Tibial nerve (tissue), 4 donors: ENCODE results near the gene FAM219A. TPM values are rescaled to one million over a fixed set of nuclear protein-coding genes. Genes with fewer than 3 reads are reported as not detected.

Experiments
- DNase-seq, 2 donors: peaks; one replicate each; pipeline ENCODE4 v3.0.0-alpha.2; 2019; ENCODE audit warnings: low spot score in 2 of 2
- H3K27ac ChIP-seq, 4 donors: fragments of 200-600 bp; sonication (generic) in 3 of 4; one replicate each; pipeline ENCODE4 v1.5.1; 2017 to 2019; ENCODE audit warnings: mild to moderate bottlenecking in 1 of 4
- H3K27me3 ChIP-seq, 2 donors: fragments of 200-600 bp; sonication (generic) in 1 of 2; one replicate each; pipeline versions ENCODE4 v1.5.1 to v1.6.0; 2017 to 2019
- H3K36me3 ChIP-seq, 3 donors: fragments of 200-600 bp; sonication (generic); one replicate each; pipeline ENCODE4 v1.5.1; 2018 to 2019
- H3K4me1 ChIP-seq, 4 donors: fragments of 200-600 bp; sonication (generic) in 3 of 4; one replicate each; pipeline ENCODE4 v1.5.1; 2017 to 2019
- H3K4me3 ChIP-seq, 4 donors: fragments of 200-600 bp; sonication (generic) in 3 of 4; one replicate each; pipeline ENCODE4 v1.5.1; 2017 to 2019; ENCODE audit warnings: mild to moderate bottlenecking in 1 of 4, moderate library complexity in 1 of 4
- H3K9me3 ChIP-seq, 4 donors: fragments of 200-600 bp; sonication (generic) in 3 of 4; one replicate each; pipeline ENCODE4 v1.5.1; 2017 to 2019
- CTCF ChIP-seq, 5 experiments: fragments of 200-600 bp in 3 of 5; fragments of 450-650 bp in 2 of 5; sonication (generic) in 3 of 5; IDR thresholded peaks; one replicate each; pipeline ENCODE4 v1.5.1; 2016 to 2019; ENCODE audit warnings: antibody characterized with exemption in 5 of 5, mild to moderate bottlenecking in 3 of 5, moderate library complexity in 2 of 5
- EP300 ChIP-seq, 2 donors: sonication (generic); formaldehyde crosslinking; IDR thresholded peaks; one replicate each; pipeline ENCODE4 v1.6.1; 2017; ENCODE audit warnings: antibody characterized with exemption in 2 of 2, mild to moderate bottlenecking in 1 of 2
- POLR2A ChIP-seq, 2 donors: fragments of 450-650 bp; IDR thresholded peaks; one replicate each; pipeline ENCODE4 v1.6.1; 2017; ENCODE audit warnings: antibody characterized with exemption in 2 of 2, mild to moderate bottlenecking in 2 of 2, moderate library complexity in 2 of 2
- WGBS, 2 donors: methylation state at CpG; one replicate each; pipeline ENCODE4 v1.1.5; 2018; 5-methylcytosine and 5-hydroxymethylcytosine counted together
- total RNA-seq, 4 donors: library from RNA; depleted of rRNA; stranded (reverse); fragments of >200 nt; gene quantifications; one replicate each; pipeline ENCODE4 v1.1.0, GENCODE V29; 2016

Gene FAM219A
- total RNA-seq, 4 donors from 2014 or later: 8.5 to 15.6 (median 13.6) TPM

- H3K27me3 ChIP-seq: no peaks in the 10 kb centered on the region
- H3K9me3 ChIP-seq: no peaks in the 10 kb centered on the region
- no peak overlapping the region for H3K27ac ChIP-seq
- no peak for DNase-seq
- no peak for TF ChIP-seq EP300 (IDR thresholded peaks at IDR 0.05)
- no peaks in the 10 kb centered on the region for H3K36me3 ChIP-seq
- H3K4me1 ChIP-seq: no peaks in the 10 kb centered on the region
- WGBS, 2 donors: 74 to 89% methylated on average over 1 of the region's 1 CpG
- H3K4me3 ChIP-seq: no peak overlapping the region
These were observed 19.2 kb upstream of the FAM219A start for GRCh38 chr9:34477541-34477940.

- H3K4me1 ChIP-seq: no peaks in the 10 kb centered on the region
- no peaks in the 10 kb centered on the region for H3K36me3 ChIP-seq
- H3K9me3 ChIP-seq: no peaks in the 10 kb centered on the region
- 35 to 45% methylated on average over 3 of the region's 3 CpGs for WGBS, 2 donors
- no peaks in the 10 kb centered on the region for H3K27me3 ChIP-seq
- DNase-seq: no peak
- no peak overlapping the region for H3K4me3 ChIP-seq
- H3K27ac ChIP-seq: no peak overlapping the region
- TF ChIP-seq POLR2A (IDR thresholded peaks at IDR 0.05) (no peak), EP300 (IDR thresholded peaks at IDR 0.05) (no peak), CTCF (IDR thresholded peaks at IDR 0.05) (no peak)
These were observed 16.7 kb upstream of the FAM219A start for GRCh38 chr9:34475097-34475496.

GRCh38 chr9:34465468-34465867 is 7.1 kb upstream of the FAM219A start:
- WGBS, 2 donors: 29 to 40% methylated on average over 1 of the region's 1 CpG

GRCh38 chr9:34464571-34464970 is 6.2 kb upstream of the FAM219A start:
- TF ChIP-seq EP300 (IDR thresholded peaks at IDR 0.05) (no peak), CTCF (IDR thresholded peaks at IDR 0.05) (no peak), POLR2A (IDR thresholded peaks at IDR 0.05) (no peak)
- H3K36me3 ChIP-seq: no peaks in the 10 kb centered on the region

More at GRCh38 chr9:34465468-34465867, 7.1 kb upstream of the FAM219A start:
- DNase-seq: no peak
- H3K36me3 ChIP-seq: no peaks in the 10 kb centered on the region
- no peaks in the 10 kb centered on the region for H3K27me3 ChIP-seq
- H3K4me1 ChIP-seq: no peaks in the 10 kb centered on the region
- H3K4me3 ChIP-seq: no peak overlapping the region
- TF ChIP-seq POLR2A (IDR thresholded peaks at IDR 0.05) (no peak), EP300 (IDR thresholded peaks at IDR 0.05) (no peak)
- no peak overlapping the region for H3K27ac ChIP-seq
- no peaks in the 10 kb centered on the region for H3K9me3 ChIP-seq

GRCh38 chr9:34463901-34464232 is 5.5 kb upstream of the FAM219A start:
- TF ChIP-seq POLR2A (IDR thresholded peaks at IDR 0.05) (no peak), CTCF (IDR thresholded peaks at IDR 0.05) (no peak), EP300 (IDR thresholded peaks at IDR 0.05) (no peak)
- WGBS, 2 donors: 68 to 75% methylated on average over 2 of the region's 2 CpGs
- Histone ChIP-seq H3K27ac (no peak overlapping the region), H3K27me3 (no peaks in the 10 kb centered on the region), H3K4me3 (no peak overlapping the region), H3K9me3 (no peaks in the 10 kb centered on the region), H3K4me1 (peaks cover 0 to 3% (median 0%) of the 10 kb centered on the region in 4 donors), H3K36me3 (no peaks in the 10 kb centered on the region)
- DNase-seq: no peak

More at GRCh38 chr9:34464571-34464970, 6.2 kb upstream of the FAM219A start:
- WGBS, 2 donors: 73 to 78% methylated on average over 2 of the region's 2 CpGs
- Histone ChIP-seq H3K27me3 (no peaks in the 10 kb centered on the region), H3K4me1 (no peaks in the 10 kb centered on the region), H3K4me3 (no peak overlapping the region), H3K27ac (no peak overlapping the region), H3K9me3 (no peaks in the 10 kb centered on the region)
- DNase-seq: no peak

GRCh38 chr9:34463098-34463900 is 4.9 kb upstream of the FAM219A start:
- Histone ChIP-seq H3K4me1 (peaks cover 0 to 5% (median 0%) of the 10 kb centered on the region in 4 donors), H3K27ac (no peak overlapping the region), H3K4me3 (no peak overlapping the region), H3K36me3 (no peaks in the 10 kb centered on the region), H3K27me3 (no peaks in the 10 kb centered on the region), H3K9me3 (no peaks in the 10 kb centered on the region)
- DNase-seq: no peak
- 52 to 59% methylated on average over 5 of the region's 5 CpGs for WGBS, 2 donors
- no peak for TF ChIP-seq CTCF (IDR thresholded peaks at IDR 0.05)
- no peak for TF ChIP-seq EP300 (IDR thresholded peaks at IDR 0.05)
- no peak for TF ChIP-seq POLR2A (IDR thresholded peaks at IDR 0.05)
